Trophoblast cell (in vitro differentiated cells and primary cell): ENCODE data around the gene MORC4.

ENCODE experiments used
- DNase-seq, 2 donors: peaks; one replicate each; pipeline ENCODE4 v3.0.0-alpha.2; 2016
- H2AFZ ChIP-seq: 2 replicates; pipeline ENCODE4 v1.6.1; 2013; ENCODE audit warnings: low read length, moderate library complexity, mild to moderate bottlenecking; ENCODE audit not compliant: insufficient read depth, poor library complexity
- H2AK5ac ChIP-seq: 2 replicates; pipeline ENCODE4 v1.6.1; 2013; ENCODE audit warnings: mild to moderate bottlenecking, low read length
- H2BK120ac ChIP-seq: 2 replicates; pipeline ENCODE4 v1.6.1; 2013; ENCODE audit warnings: low read length, mild to moderate bottlenecking, moderate library complexity; ENCODE audit not compliant: insufficient read depth, poor library complexity
- H2BK12ac ChIP-seq: 2 replicates; pipeline ENCODE4 v1.6.1; 2013; ENCODE audit warnings: mild to moderate bottlenecking, low read length, moderate library complexity
- H2BK5ac ChIP-seq: 2 replicates; pipeline ENCODE4 v1.6.1; 2013; ENCODE audit warnings: low read length, low read depth, moderate library complexity, mild to moderate bottlenecking; ENCODE audit not compliant: poor library complexity
- H3K14ac ChIP-seq: 2 replicates; pipeline ENCODE4 v1.6.1; 2013; ENCODE audit warnings: mild to moderate bottlenecking, low read length
- H3K18ac ChIP-seq: 2 replicates; pipeline ENCODE4 v1.6.1; 2013; ENCODE audit warnings: mild to moderate bottlenecking, low read length
- H3K23ac ChIP-seq: 2 replicates; pipeline ENCODE4 v1.6.1; 2013; ENCODE audit warnings: low read length
- H3K27ac ChIP-seq: 2 replicates; pipeline ENCODE4 v1.5.1; 2013; ENCODE audit warnings: low read depth, mild to moderate bottlenecking, inconsistent platforms, low read length, moderate library complexity
- H3K27me3 ChIP-seq: 2 replicates; pipeline ENCODE4 v1.6.1; 2013; ENCODE audit warnings: inconsistent platforms, mild to moderate bottlenecking, low read length, moderate library complexity; ENCODE audit not compliant: insufficient read depth
- H3K36me3 ChIP-seq, 2 experiments: 1 replicate in 1 of 2; 2 replicates in 1 of 2; pipeline ENCODE4 v1.6.1; 2013; ENCODE audit warnings: low read length in 2 of 2, mild to moderate bottlenecking in 2 of 2, moderate library complexity in 1 of 2; ENCODE audit not compliant: insufficient read depth in 2 of 2, control insufficient read depth in 1 of 2
- H3K4ac ChIP-seq: 2 replicates; pipeline ENCODE4 v1.6.1; 2013; ENCODE audit warnings: low read depth, mild to moderate bottlenecking, low read length, moderate library complexity
- H3K4me1 ChIP-seq, 2 experiments: 1 replicate in 1 of 2; 2 replicates in 1 of 2; pipeline ENCODE4 v1.6.1; 2013; ENCODE audit warnings: low read length in 2 of 2, mild to moderate bottlenecking in 2 of 2, moderate library complexity in 1 of 2; ENCODE audit not compliant: insufficient read depth in 2 of 2, control insufficient read depth in 1 of 2
- H3K4me2 ChIP-seq: 2 replicates; pipeline ENCODE4 v1.6.1; 2013; ENCODE audit warnings: inconsistent platforms, mild to moderate bottlenecking, low read length, moderate library complexity
- H3K4me3 ChIP-seq: 2 replicates; pipeline ENCODE4 v1.5.1; 2013; ENCODE audit warnings: mild to moderate bottlenecking, low read depth, low read length, inconsistent platforms
- H3K79me1 ChIP-seq: one replicate; pipeline ENCODE4 v1.6.1; 2013; ENCODE audit warnings: low read length
- H3K79me2 ChIP-seq: 2 replicates; pipeline ENCODE4 v1.6.1; 2013; ENCODE audit warnings: low read length, mild to moderate bottlenecking; ENCODE audit not compliant: control insufficient read depth, insufficient read depth, poor library complexity
- H3K9ac ChIP-seq: 2 replicates; pipeline ENCODE4 v1.6.1; 2013; ENCODE audit warnings: mild to moderate bottlenecking, low read length
- H3K9me3 ChIP-seq: 2 replicates; pipeline ENCODE4 v1.6.1; 2013; ENCODE audit warnings: low read depth, mild to moderate bottlenecking, control low read depth, inconsistent platforms, low read length; ENCODE audit not compliant: insufficient read depth
- H4K12ac ChIP-seq: 2 replicates; pipeline ENCODE4 v1.6.1; 2013; ENCODE audit warnings: low read depth, mild to moderate bottlenecking, low read length, moderate library complexity
- H4K8ac ChIP-seq: 2 replicates; pipeline ENCODE4 v1.6.1; 2013; ENCODE audit warnings: low read depth, mild to moderate bottlenecking, low read length, moderate library complexity
- H4K91ac ChIP-seq: one replicate; pipeline ENCODE4 v1.6.1; 2013; ENCODE audit warnings: low read depth, mild to moderate bottlenecking, low read length, moderate library complexity
- WGBS: extraction: QIAGEN DNeasy Blood & Tissue Kit; methylation state at CpG from one replicate; pipeline ENCODE4 v1.1.7; 2013; ENCODE audit warnings: missing lambda C conversion rate; ENCODE audit not compliant: insufficient read length, insufficient coverage; ENCODE audit errors: extremely low coverage; 5-methylcytosine and 5-hydroxymethylcytosine counted together

Gene MORC4

GRCh38 chrX:107014936-107015335 is 14.9 kb upstream of the MORC4 start:
- H2BK120ac ChIP-seq, result no peak overlapping the region
- H3K9me3 ChIP-seq, result no peaks in the 10 kb centered on the region
- H3K4me3 ChIP-seq, result no peak overlapping the region
- no peak overlapping the region for H3K14ac ChIP-seq
- no peaks in the 10 kb centered on the region for H3K79me1 ChIP-seq
- no peak overlapping the region for H3K4ac ChIP-seq
- no CpG with 5 or more reads among the region's 1 CpG for WGBS
- no peaks in the 10 kb centered on the region for H3K79me2 ChIP-seq
- no peaks in the 10 kb centered on the region for H3K36me3 ChIP-seq
- no peak overlapping the region for H2BK5ac ChIP-seq
- H3K9ac ChIP-seq, result no peak overlapping the region
- no peak overlapping the region for H2AFZ ChIP-seq
- no peak overlapping the region for H2BK12ac ChIP-seq
- DNase-seq, result no peak
- H3K27me3 ChIP-seq, result no peaks in the 10 kb centered on the region
- H4K8ac ChIP-seq, result no peak overlapping the region
- H4K12ac ChIP-seq, result no peak overlapping the region
- H3K18ac ChIP-seq, result no peak overlapping the region
- no peak overlapping the region for H3K23ac ChIP-seq
- no peak overlapping the region for H3K4me2 ChIP-seq
- H3K4me1 ChIP-seq, result no peaks in the 10 kb centered on the region
- no peak overlapping the region for H3K27ac ChIP-seq
- H2AK5ac ChIP-seq, result no peak overlapping the region
- no peak overlapping the region for H4K91ac ChIP-seq

GRCh38 chrX:107008034-107008433 is 8.0 kb upstream of the MORC4 start:
- H3K27ac ChIP-seq, result no peak overlapping the region
- no peak overlapping the region for H2AFZ ChIP-seq
- DNase-seq, result no peak

GRCh38 chrX:106999002-106999975 is 723 bp downstream of the MORC4 start:
- Histone ChIP-seq H3K9ac (peak overlapping the region; percentile 47), H2BK12ac (no peak overlapping the region), H3K4me2 (peak overlapping the region; percentile 94), H2AK5ac (no peak overlapping the region), H2AFZ (peak overlapping the region; percentile 63), H3K18ac (peak overlapping the region; percentile 29), H2BK120ac (no peak overlapping the region), H3K27ac (peak overlapping the region; percentile 62), H3K27me3 (no peaks in the 10 kb centered on the region), H4K8ac (peak overlapping the region; percentile 19), H3K4ac (no peak overlapping the region), H3K14ac (peak overlapping the region; percentile 82), H4K12ac (peak overlapping the region; percentile 43), H2BK5ac (peak overlapping the region; percentile 56), H3K79me2 (no peaks in the 10 kb centered on the region), H3K79me1 (peaks cover 2% of the 10 kb centered on the region), H3K36me3 (no peaks in the 10 kb centered on the region), H3K9me3 (no peaks in the 10 kb centered on the region), H3K4me3 (peak overlapping the region; percentile 83), H3K4me1 (no peaks in the 10 kb centered on the region), H4K91ac (peak overlapping the region; percentile 62), H3K23ac (no peak overlapping the region)
- no CpG with 5 or more reads among the region's 88 CpGs for WGBS
- DNase-seq, result peak; percentile 53 to 66

More at GRCh38 chrX:107008034-107008433, 8.0 kb upstream of the MORC4 start:
- Histone ChIP-seq H3K4ac (no peak overlapping the region), H3K36me3 (no peaks in the 10 kb centered on the region), H3K23ac (no peak overlapping the region), H4K91ac (no peak overlapping the region), H3K4me1 (no peaks in the 10 kb centered on the region), H2BK5ac (no peak overlapping the region), H3K79me1 (no peaks in the 10 kb centered on the region), H4K12ac (no peak overlapping the region), H3K79me2 (no peaks in the 10 kb centered on the region), H4K8ac (no peak overlapping the region), H3K18ac (no peak overlapping the region), H3K4me3 (no peak overlapping the region), H3K14ac (no peak overlapping the region), H3K4me2 (no peak overlapping the region), H3K9ac (no peak overlapping the region), H2AK5ac (no peak overlapping the region), H3K9me3 (no peaks in the 10 kb centered on the region), H2BK120ac (no peak overlapping the region), H2BK12ac (no peak overlapping the region), H3K27me3 (no peaks in the 10 kb centered on the region)
- WGBS, result no CpG with 5 or more reads among the region's 4 CpGs

- H4K91ac ChIP-seq, result no peak overlapping the region
- H3K79me2 ChIP-seq, result no peaks in the 10 kb centered on the region
- no peak overlapping the region for H4K12ac ChIP-seq
- WGBS, result no CpG with 5 or more reads among the region's 3 CpGs
- no peak overlapping the region for H2AFZ ChIP-seq
- H3K36me3 ChIP-seq, result no peaks in the 10 kb centered on the region
- H3K18ac ChIP-seq, result no peak overlapping the region
- no peak overlapping the region for H3K14ac ChIP-seq
- no peak overlapping the region for H3K4ac ChIP-seq
- no peak overlapping the region for H2BK5ac ChIP-seq
- no peak overlapping the region for H3K9ac ChIP-seq
- H3K23ac ChIP-seq, result no peak overlapping the region
- no peaks in the 10 kb centered on the region for H3K27me3 ChIP-seq
- no peaks in the 10 kb centered on the region for H3K9me3 ChIP-seq
- H3K27ac ChIP-seq, result no peak overlapping the region
- no peak overlapping the region for H3K4me3 ChIP-seq
- no peak overlapping the region for H2BK120ac ChIP-seq
- H2BK12ac ChIP-seq, result no peak overlapping the region
- peaks cover 2% of the 10 kb centered on the region for H3K79me1 ChIP-seq
- H4K8ac ChIP-seq, result no peak overlapping the region
- H3K4me1 ChIP-seq, result no peaks in the 10 kb centered on the region
- H2AK5ac ChIP-seq, result no peak overlapping the region
- DNase-seq, result no peak
- no peak overlapping the region for H3K4me2 ChIP-seq
Observed at GRCh38 chrX:106997611-106998010, 2.4 kb downstream of the MORC4 start.
